GM10266 (cell line): ENCODE measurements around the gene PRKACB.

Experiments
- DNase-seq: peaks from one replicate; pipeline ENCODE4 v3.0.0; 2012; ENCODE audit errors: extremely low spot score
- CTCF ChIP-seq: IDR thresholded peaks from 2 replicates; pipeline ENCODE4 v1.5.1; 2012; ENCODE audit warnings: mild to moderate bottlenecking, low read depth; ENCODE audit not compliant: control insufficient read depth, insufficient read depth; ENCODE audit errors: missing control alignments

The PRKACB gene

DNA sequence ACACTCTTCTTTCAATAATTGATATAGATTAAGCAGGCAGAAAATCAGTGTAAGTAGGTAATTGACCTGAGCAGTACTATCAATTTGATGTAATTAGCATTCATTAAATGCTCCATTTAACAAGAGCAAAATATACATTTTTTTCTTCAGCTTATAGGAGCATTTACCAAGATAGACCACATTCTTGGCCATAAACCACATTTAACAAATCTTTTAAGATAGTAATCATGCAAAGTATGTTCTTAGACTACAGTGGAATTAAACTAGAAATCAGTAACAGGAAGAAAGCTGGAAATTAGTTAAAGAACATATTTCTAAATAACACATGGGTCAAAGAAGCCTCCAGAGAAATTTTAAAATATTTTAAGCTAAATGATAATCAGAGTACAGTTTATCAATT lies 8.7 kb upstream of the PRKACB start:
- no peak for TF ChIP-seq CTCF
- no peak for DNase-seq

DNA sequence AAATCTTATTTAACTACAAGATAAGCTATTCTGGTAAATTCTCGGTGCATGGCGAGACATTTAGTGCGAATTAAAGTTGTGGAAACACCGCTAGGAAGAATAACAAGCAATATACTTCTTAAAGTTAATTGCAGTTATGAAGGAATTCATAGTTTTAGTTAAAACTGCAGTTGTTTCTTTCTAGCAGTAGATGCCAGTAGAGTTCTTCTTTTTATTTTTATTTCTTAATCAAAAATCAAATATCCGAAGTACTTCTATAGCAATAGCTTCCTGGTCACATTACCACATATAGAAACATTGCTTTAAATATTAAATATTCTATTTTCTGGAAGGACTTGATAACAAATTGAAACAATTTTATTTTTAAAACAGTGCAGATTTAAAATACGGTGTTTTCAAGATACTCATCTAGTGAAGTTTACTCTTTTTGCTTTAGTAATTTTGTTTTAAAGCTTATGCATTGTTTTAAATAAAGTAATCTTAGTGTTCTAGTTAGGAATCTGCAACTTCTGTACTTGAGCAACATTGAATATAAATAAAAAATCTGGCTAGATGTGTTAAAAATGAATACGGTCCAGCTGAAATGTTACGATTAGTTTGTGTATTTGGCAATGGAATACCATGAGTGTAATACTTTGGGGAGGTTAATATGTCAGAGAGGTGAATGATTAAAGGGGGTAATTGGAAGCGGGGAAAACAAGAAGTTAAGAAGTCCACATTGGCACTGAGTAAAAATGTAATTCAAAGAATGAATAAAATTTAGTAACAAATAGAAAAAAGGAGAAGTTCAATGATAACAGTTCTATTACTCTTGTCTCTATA lies 2.7 kb upstream of the PRKACB start:
- DNase-seq: no peak
- TF ChIP-seq CTCF: no peak

- TF ChIP-seq CTCF: no peak
Observed at GRCh38 chr1:84145068-84145467, 997 bp downstream of the PRKACB start.

DNA sequence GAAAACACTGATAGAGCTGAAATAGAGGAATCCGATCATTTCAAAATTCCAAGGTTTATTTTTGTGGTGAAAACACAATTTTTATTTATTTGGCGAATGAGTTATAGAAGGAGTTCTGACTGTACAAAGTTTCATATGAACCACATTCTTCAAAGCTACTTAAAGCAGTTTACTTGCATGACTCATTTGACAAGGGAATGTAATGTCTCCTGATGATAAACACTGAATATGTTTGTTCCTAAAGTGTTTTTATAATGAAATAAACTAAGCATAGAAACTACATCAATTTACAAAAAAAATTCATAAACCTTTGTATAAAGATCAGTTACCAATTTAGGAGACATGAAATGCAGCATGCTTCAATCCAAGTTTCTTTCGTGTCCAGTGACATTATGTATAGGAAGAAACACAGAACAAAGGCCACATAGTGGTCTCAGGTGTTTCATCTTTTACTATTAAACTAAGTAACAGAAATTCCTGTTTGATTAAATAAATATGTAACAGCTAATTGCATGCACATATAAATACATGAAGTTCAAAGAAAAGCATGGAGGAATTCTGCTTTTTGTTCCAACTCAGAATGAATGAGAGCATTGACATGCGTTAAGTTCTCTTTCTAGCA lies 2.5 kb downstream of the PRKACB start:
- DNase-seq: no peak
- TF ChIP-seq CTCF: no peak

More at GRCh38 chr1:84145068-84145467, 997 bp downstream of the PRKACB start:
- no peak for DNase-seq

- no peak for TF ChIP-seq CTCF
Observed at GRCh38 chr1:84148758-84149157, 4.7 kb downstream of the PRKACB start.

DNA sequence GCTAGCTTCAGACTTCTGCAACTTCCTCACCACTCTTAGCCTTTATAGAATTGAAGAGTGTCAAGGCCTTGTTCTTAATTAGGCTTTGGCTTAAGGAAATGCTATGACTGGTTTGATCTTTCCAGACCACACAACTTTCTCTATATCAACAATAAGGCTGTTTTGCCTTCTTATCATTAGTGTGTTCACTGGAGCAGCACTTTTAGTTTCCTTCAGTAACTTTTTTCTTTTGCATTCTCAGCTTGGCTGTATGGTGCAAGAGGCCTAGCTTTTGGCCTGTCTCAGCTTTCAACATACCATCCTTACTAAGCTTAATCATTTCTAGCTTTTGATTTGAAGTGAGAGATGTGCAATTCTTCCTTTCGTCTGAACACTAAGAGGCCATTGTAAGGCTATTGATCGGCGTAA lies 8.6 kb downstream of the PRKACB start:
- TF ChIP-seq CTCF: no peak
- DNase-seq: no peak

More at GRCh38 chr1:84148758-84149157, 4.7 kb downstream of the PRKACB start:
- no peak for DNase-seq

GRCh38 chr1:84155517-84155916 lies 11.4 kb downstream of the PRKACB start:
- DNase-seq: no peak
- no peak for TF ChIP-seq CTCF
